Ishikawa (cell line): Measurements from ENCODE around the gene AATF.
A peak's percentile ranks its signal among the peaks of the same experiment; 100 is the strongest.

Experiments
- CEBPB ChIP-seq: IDR thresholded peaks from 2 replicates; pipeline ENCODE4 v1.6.1; 2012
- CREB1 ChIP-seq: IDR thresholded peaks from 2 replicates; pipeline ENCODE4 v1.6.1; 2012; ENCODE audit warnings: low read depth
- EGR1 ChIP-seq: IDR thresholded peaks from 2 replicates; pipeline ENCODE4 v1.6.1; 2012
- EP300 ChIP-seq: IDR thresholded peaks from 2 replicates; pipeline ENCODE4 v1.6.1; 2012; ENCODE audit warnings: borderline replicate concordance
- FOXM1 ChIP-seq: IDR thresholded peaks from 2 replicates; pipeline ENCODE4 v1.6.1; 2012; ENCODE audit warnings: low read depth, borderline replicate concordance
- MAX ChIP-seq: IDR thresholded peaks from 2 replicates; pipeline ENCODE4 v1.6.1; 2012
- NFIC ChIP-seq: IDR thresholded peaks from 2 replicates; pipeline ENCODE4 v1.6.1; 2012
- RAD21 ChIP-seq: IDR thresholded peaks from 2 replicates; pipeline ENCODE4 v1.6.1; 2012; ENCODE audit warnings: low read depth
- TAF1 ChIP-seq: IDR thresholded peaks from 2 replicates; pipeline ENCODE4 v1.6.1; 2012; ENCODE audit warnings: low read depth, mild to moderate bottlenecking
- TCF12 ChIP-seq: IDR thresholded peaks from 2 replicates; pipeline ENCODE4 v1.6.1; 2012; ENCODE audit warnings: low read depth
- TEAD4 ChIP-seq: IDR thresholded peaks from 2 replicates; pipeline ENCODE4 v1.6.1; 2012
- USF1 ChIP-seq: IDR thresholded peaks from 2 replicates; pipeline ENCODE4 v1.6.1; 2012
- YY1 ChIP-seq: IDR thresholded peaks from 2 replicates; pipeline ENCODE4 v1.6.1; 2012; ENCODE audit warnings: low read depth
- ZBTB7A ChIP-seq: IDR thresholded peaks from 2 replicates; pipeline ENCODE4 v1.6.1; 2012; ENCODE audit warnings: low read depth
- TF ChIP-seq, protein P1 (sequence below): IDR thresholded peaks from 2 replicates; pipeline ENCODE4 v1.6.1; 2012; ENCODE audit warnings: low read depth, mild to moderate bottlenecking

AATF gene

GRCh38 chr17:37065486-37066321, 117.0 kb downstream of the AATF start:
- TF ChIP-seq CREB1 (no peak), NFIC (no peak), MAX (no peak), EP300 (no peak), USF1 (no peak), FOXM1 (no peak), TAF1 (no peak), RAD21 (no peak), YY1 (no peak), ZBTB7A (no peak), CEBPB (no peak), EGR1 (no peak)
- TF ChIP-seq, protein P1, sequence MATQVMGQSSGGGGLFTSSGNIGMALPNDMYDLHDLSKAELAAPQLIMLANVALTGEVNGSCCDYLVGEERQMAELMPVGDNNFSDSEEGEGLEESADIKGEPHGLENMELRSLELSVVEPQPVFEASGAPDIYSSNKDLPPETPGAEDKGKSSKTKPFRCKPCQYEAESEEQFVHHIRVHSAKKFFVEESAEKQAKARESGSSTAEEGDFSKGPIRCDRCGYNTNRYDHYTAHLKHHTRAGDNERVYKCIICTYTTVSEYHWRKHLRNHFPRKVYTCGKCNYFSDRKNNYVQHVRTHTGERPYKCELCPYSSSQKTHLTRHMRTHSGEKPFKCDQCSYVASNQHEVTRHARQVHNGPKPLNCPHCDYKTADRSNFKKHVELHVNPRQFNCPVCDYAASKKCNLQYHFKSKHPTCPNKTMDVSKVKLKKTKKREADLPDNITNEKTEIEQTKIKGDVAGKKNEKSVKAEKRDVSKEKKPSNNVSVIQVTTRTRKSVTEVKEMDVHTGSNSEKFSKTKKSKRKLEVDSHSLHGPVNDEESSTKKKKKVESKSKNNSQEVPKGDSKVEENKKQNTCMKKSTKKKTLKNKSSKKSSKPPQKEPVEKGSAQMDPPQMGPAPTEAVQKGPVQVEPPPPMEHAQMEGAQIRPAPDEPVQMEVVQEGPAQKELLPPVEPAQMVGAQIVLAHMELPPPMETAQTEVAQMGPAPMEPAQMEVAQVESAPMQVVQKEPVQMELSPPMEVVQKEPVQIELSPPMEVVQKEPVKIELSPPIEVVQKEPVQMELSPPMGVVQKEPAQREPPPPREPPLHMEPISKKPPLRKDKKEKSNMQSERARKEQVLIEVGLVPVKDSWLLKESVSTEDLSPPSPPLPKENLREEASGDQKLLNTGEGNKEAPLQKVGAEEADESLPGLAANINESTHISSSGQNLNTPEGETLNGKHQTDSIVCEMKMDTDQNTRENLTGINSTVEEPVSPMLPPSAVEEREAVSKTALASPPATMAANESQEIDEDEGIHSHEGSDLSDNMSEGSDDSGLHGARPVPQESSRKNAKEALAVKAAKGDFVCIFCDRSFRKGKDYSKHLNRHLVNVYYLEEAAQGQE, result no peak

DNA sequence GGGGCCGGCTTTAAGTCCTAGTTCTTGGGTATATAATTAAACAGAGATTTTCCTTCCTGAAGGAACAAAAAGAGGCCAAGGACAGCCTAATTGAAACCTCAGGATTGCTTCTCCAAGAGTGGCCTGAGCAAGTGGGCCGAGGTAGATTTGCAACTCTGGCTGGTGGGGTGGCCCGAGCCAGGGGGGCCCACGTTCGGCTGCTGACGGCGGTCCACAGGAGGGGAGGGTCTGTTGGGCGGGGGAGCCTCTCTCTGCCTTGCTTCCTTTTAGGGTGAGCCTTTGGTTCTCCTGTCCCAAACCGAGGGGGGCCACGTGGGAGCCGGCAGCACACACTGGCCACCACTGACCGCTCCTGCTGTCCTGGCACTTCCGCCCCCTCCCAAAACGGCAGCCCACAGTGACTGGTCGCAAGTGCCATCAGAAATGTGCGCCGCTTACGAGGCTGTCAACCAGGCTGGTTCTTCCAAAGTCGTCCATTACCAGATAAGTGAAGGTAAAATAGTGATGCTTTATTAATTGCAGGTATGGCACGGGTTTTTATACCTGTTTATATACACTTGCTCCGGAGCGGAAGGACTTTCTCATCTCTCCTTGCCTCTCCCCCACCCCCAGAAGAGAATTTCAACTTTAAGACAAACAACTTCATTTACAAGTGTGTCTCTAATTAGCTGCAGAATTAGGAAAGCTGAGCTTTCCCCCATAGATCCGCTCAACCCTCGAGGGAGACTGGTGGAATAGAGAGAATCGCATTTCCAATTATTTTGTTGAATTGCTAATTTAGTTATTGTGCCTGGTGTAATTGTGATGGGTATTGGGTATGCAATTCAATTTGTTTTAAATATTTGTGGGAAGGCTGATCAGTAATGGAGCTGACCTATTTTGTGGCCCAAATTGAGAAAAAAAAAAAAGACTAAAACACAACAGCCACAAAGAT, 117.8 kb downstream of the AATF start:
- TF ChIP-seq USF1 (no peak), TCF12 (no peak), FOXM1 (no peak), TEAD4 (no peak), EGR1 (no peak), EP300 (no peak), CEBPB (no peak), ZBTB7A (no peak)
- TF ChIP-seq, protein P1, result no peak

GRCh38 chr17:37067555-37068111, 118.9 kb downstream of the AATF start:
- TF ChIP-seq USF1 (peak; percentile 69), MAX (peak; percentile 94), ZBTB7A (no peak), NFIC (peak; percentile 69), EP300 (no peak), EGR1 (no peak)

DNA sequence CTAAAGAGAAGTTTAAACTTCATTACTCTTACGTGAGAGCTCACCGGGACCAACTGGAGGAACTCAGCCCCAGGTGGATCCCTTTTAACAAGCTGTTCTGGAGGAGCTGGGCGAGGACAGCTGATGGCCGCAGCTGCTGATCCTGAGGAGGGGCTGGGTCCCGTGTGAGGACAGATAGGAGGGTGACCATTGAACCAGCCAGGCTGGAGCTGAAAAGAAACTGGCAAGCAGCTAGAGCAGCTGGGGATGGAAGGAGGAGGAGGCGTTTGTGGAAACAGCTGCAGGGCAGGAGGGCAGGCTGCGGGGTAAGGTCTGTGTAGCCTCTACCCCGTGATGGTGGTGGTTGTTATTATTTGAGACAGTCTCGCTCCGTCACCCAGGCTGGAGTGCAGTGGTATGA, 119.5 kb downstream of the AATF start:
- TF ChIP-seq CREB1, result no peak
- no peak for TF ChIP-seq EP300
- no peak for TF ChIP-seq FOXM1
- no peak for TF ChIP-seq TCF12
- TF ChIP-seq, protein P1, result no peak
- no peak for TF ChIP-seq NFIC
- TF ChIP-seq TAF1, result no peak
- no peak for TF ChIP-seq USF1
- no peak for TF ChIP-seq CEBPB
- no peak for TF ChIP-seq RAD21
- TF ChIP-seq YY1, result no peak
- TF ChIP-seq TEAD4, result no peak
- no peak for TF ChIP-seq EGR1
- no peak for TF ChIP-seq ZBTB7A
- no peak for TF ChIP-seq MAX
